ENCODE data around the gene YY1. TPM values are rescaled to one million over a fixed set of nuclear protein-coding genes. Genes with fewer than 3 reads are reported as not detected.

YY1 gene
- total and polyA plus RNA-seq, 9 of the 15 experiments (the other 6 are each of a cell fraction or from before 2014, with no cell fraction given): 20.8 to 74.2 (median 46.7) TPM

DNA sequence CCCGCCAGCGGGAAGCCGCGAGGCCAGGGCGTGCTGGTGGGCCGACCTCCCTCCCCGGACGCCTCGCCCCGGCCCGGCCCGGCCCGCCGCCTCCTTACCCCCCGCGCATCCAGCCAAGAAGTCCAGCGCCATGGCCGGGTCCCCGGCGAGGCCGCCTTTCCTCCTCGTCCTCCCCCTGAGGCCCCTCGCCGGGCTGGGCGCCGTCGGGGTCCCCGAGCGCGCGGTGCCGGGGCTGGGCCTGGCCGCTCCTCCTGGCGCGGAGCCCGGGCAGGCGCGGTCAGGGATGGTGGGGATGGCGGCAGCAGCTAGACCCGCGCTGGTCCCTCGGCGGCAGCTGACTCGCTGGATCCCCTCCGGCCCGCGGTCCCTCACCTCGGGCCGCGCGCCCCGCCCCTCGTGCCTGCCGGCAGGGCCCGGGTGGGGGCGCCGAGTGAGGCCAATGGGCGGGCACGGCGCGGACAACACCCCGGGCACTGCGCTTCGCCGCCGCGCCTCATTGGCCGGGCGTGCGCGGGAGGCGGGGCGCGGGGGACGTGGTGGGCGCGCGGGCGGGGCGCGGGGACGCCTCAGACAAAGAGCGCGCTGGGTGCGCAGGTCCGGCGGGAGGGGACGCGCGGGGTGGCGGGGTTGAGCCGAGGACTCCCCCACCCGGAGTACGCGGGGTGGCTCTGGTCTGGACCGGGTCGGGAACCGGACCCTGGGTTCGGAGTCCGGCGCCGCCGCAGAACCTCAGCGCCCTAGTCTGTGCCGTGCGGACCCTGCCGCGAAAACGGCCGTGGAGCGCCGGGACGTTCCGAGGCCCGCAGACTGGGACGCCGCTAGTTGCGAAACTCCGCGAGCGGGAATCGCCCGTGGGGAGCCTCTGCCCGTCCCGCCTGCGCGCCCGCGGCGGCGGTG is 67.4 kb downstream of the YY1 start, which contains the start of gene SLC25A29 (continued):
- TF ChIP-seq, protein P1, sequence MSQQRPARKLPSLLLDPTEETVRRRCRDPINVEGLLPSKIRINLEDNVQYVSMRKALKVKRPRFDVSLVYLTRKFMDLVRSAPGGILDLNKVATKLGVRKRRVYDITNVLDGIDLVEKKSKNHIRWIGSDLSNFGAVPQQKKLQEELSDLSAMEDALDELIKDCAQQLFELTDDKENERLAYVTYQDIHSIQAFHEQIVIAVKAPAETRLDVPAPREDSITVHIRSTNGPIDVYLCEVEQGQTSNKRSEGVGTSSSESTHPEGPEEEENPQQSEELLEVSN (IDR thresholded peaks at IDR 0.05; ENCODE audit: borderline replicate concordance in 1 of 2, extremely low read depth in 1 of 2, insufficient read depth in 1 of 2, insufficient read length in 1 of 2, low read depth in 1 of 2, low read length in 1 of 2, poor library complexity in 1 of 2, severe bottlenecking in 1 of 2): peak in 1 of 2 experiments; percentile 51
- 0 out of 2 replicates have a peak, but pooled peaks have one; percentile 40 for TF ChIP-seq CREM (IDR thresholded peaks at IDR 0.05; ENCODE audit: low read depth)
- no peak for TF ChIP-seq ZNF121 (CRISPR knock-in tag; conservative IDR thresholded peaks at IDR 0.05)
- peak; percentile 77 for TF ChIP-seq CEBPB (tag; IDR thresholded peaks at IDR 0.05)
- TF ChIP-seq NFE2L1 (tag; IDR thresholded peaks at IDR 0.05; ENCODE audit: borderline replicate concordance, low read depth): no peak
- TF ChIP-seq KDM5B (IDR thresholded peaks at IDR 0.05; ENCODE audit: insufficient replicate concordance, low read depth, low read length): no peak
- TF ChIP-seq, protein P2, sequence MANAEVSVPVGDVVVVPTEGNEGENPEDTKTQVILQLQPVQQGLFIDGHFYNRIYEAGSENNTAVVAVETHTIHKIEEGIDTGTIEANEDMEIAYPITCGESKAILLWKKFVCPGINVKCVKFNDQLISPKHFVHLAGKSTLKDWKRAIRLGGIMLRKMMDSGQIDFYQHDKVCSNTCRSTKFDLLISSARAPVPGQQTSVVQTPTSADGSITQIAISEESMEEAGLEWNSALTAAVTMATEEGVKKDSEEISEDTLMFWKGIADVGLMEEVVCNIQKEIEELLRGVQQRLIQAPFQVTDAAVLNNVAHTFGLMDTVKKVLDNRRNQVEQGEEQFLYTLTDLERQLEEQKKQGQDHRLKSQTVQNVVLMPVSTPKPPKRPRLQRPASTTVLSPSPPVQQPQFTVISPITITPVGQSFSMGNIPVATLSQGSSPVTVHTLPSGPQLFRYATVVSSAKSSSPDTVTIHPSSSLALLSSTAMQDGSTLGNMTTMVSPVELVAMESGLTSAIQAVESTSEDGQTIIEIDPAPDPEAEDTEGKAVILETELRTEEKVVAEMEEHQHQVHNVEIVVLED (CRISPR knock-in tag; IDR thresholded peaks at IDR 0.05): peak; percentile 90
- TF ChIP-seq MAFF (IDR thresholded peaks at IDR 0.05; ENCODE audit: low read length): no peak
- no peak for TF ChIP-seq ZNF589 (CRISPR knock-in tag; IDR thresholded peaks at IDR 0.05; ENCODE audit: low read depth)
- no peak for TF ChIP-seq NFE2 (IDR thresholded peaks at IDR 0.05; ENCODE audit: low read depth)
- TF ChIP-seq ARID2 (IDR thresholded peaks at IDR 0.05): no peak
- TF ChIP-seq POLR2G (IDR thresholded peaks at IDR 0.05; ENCODE audit: low read depth, low read length): peak; percentile 64
- no peak for TF ChIP-seq ASH1L (IDR thresholded peaks at IDR 0.05; ENCODE audit: borderline replicate concordance, low read depth, partially characterized antibody)
- TF ChIP-seq PHF8 (IDR thresholded peaks at IDR 0.05; ENCODE audit: borderline replicate concordance, low read length): peak; percentile 64; the same call in 1 of the 2 replicates
- TF ChIP-seq PRPF4 (IDR thresholded peaks at IDR 0.05; ENCODE audit: insufficient read depth, low read depth, low read length, poor library complexity, severe bottlenecking): no peak
- TF ChIP-seq, protein P3, sequence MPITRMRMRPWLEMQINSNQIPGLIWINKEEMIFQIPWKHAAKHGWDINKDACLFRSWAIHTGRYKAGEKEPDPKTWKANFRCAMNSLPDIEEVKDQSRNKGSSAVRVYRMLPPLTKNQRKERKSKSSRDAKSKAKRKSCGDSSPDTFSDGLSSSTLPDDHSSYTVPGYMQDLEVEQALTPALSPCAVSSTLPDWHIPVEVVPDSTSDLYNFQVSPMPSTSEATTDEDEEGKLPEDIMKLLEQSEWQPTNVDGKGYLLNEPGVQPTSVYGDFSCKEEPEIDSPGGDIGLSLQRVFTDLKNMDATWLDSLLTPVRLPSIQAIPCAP (CRISPR knock-in tag; IDR thresholded peaks at IDR 0.05; ENCODE audit: borderline replicate concordance): no peak
- no peak for TF ChIP-seq PCBP2 (IDR thresholded peaks at IDR 0.05; ENCODE audit: low read depth, low read length, poor library complexity, severe bottlenecking)
- TF ChIP-seq, protein P4, sequence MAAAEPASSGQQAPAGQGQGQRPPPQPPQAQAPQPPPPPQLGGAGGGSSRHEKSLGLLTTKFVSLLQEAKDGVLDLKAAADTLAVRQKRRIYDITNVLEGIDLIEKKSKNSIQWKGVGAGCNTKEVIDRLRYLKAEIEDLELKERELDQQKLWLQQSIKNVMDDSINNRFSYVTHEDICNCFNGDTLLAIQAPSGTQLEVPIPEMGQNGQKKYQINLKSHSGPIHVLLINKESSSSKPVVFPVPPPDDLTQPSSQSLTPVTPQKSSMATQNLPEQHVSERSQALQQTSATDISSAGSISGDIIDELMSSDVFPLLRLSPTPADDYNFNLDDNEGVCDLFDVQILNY (CRISPR knock-in tag; IDR thresholded peaks at IDR 0.05): no peak
